ENCODE results near the gene NOTCH1.

GRCh38 chr9:136520053-136520540, 25.8 kb downstream of the NOTCH1 start:
- TF ChIP-seq POLR2A (IDR thresholded peaks at IDR 0.05) (no peak), CTCF (IDR thresholded peaks at IDR 0.05) (no peak)

Measured in body of pancreas (tissue), 4 donors.